NT2/D1 (cell line): ENCODE data around the gene FMN1.

Experiments
- DNase-seq: peaks from one replicate; pipeline ENCODE4 v3.0.0-alpha.2; 2011; ENCODE audit warnings: low read depth, low spot score
- H3K27me3 ChIP-seq: 2 replicates; pipeline ENCODE4 v1.6.0; 2011; ENCODE audit warnings: mild to moderate bottlenecking; ENCODE audit not compliant: insufficient read length, insufficient read depth
- H3K36me3 ChIP-seq: 2 replicates; pipeline ENCODE4 v1.6.1; 2011; ENCODE audit warnings: mild to moderate bottlenecking, low read length, mixed read lengths; ENCODE audit not compliant: insufficient read depth, insufficient read length
- H3K4me1 ChIP-seq: 2 replicates; pipeline ENCODE4 v1.5.1; 2011; ENCODE audit not compliant: insufficient read depth, insufficient read length
- H3K4me3 ChIP-seq: 2 replicates; pipeline ENCODE4 v1.5.1; 2011; ENCODE audit warnings: low read depth; ENCODE audit not compliant: insufficient read length
- H3K9ac ChIP-seq: 2 replicates; pipeline ENCODE4 v1.6.0; 2011; ENCODE audit warnings: low read depth; ENCODE audit not compliant: insufficient read length
- H3K9me3 ChIP-seq: 2 replicates; pipeline ENCODE4 v1.5.1; 2011; ENCODE audit warnings: mild to moderate bottlenecking, low read length; ENCODE audit not compliant: insufficient read depth
- SUZ12 ChIP-seq: IDR thresholded peaks from 2 replicates; pipeline ENCODE4 v1.6.1; 2011; ENCODE audit not compliant: insufficient read length, insufficient read depth; ENCODE audit errors: extremely low read depth
- YY1 ChIP-seq: IDR thresholded peaks from 2 replicates; pipeline ENCODE4 v1.6.1; 2011; ENCODE audit not compliant: insufficient read length, insufficient read depth
- ZNF274 ChIP-seq: IDR thresholded peaks from 2 replicates; pipeline ENCODE4 v1.6.1; 2011; ENCODE audit warnings: mild to moderate bottlenecking, low read depth, low read length

FMN1 gene

DNA sequence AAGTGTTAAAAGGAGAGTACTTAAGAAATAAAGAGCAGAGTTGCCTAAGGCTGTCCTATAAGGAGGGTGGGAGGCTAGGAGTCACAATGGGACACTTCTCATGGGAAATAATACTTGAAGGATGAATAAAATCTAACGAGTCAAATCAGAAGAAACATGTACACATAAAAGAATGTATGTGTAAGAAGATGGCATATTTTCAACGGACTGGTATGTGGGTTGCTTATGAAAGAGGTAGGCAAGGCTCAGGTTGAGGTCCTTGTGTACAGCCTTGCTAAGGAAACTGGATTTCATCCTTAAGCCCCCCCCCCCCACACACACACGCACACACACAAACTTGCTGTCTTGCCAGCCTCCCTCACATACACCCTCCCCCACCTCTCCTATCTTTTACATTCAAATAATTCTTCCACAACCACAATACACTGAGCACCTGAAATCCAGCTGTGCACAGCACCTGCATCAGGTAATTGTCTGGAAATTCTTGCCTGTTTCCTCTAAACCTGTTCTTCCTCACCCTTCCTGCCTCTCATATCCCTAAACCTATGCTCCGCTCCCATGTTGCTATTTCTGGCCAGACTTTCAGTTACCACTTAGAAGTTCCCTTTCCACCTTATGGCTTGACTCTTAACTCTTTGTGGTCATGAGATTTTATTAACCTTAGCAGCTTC is 79.2 kb downstream of the FMN1 start:
- no peaks in the 10 kb centered on the region for H3K36me3 ChIP-seq
- no peaks in the 10 kb centered on the region for H3K27me3 ChIP-seq
- no peaks in the 10 kb centered on the region for H3K4me1 ChIP-seq
- H3K9me3 ChIP-seq, result no peaks in the 10 kb centered on the region
- no peak overlapping the region for H3K9ac ChIP-seq
- no peak for DNase-seq
- TF ChIP-seq YY1, result no peak
- no peak for TF ChIP-seq SUZ12
- no peak for TF ChIP-seq ZNF274
- H3K4me3 ChIP-seq, result no peak overlapping the region

DNA sequence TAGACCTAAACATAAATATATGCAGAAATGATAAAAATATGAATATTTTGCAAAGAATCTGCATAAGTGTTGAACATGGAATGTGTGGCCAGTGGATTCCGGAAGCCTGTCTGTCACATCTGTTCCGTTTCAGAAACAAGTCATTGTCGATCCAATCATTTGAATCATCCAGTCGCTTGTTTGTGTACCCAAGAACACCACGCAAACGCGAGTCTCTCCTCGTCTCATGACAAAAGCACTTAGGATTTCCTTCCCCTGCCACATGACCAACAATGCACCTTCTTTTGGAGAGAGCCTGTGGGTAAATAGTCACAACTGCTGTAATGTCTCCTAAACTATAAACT is 80.2 kb downstream of the FMN1 start:
- DNase-seq, result no peak
- H3K9me3 ChIP-seq, result no peaks in the 10 kb centered on the region
- no peak for TF ChIP-seq YY1
- no peak for TF ChIP-seq SUZ12
- no peak for TF ChIP-seq ZNF274
- no peaks in the 10 kb centered on the region for H3K4me1 ChIP-seq
- no peak overlapping the region for H3K9ac ChIP-seq
- H3K4me3 ChIP-seq, result no peak overlapping the region
- no peaks in the 10 kb centered on the region for H3K27me3 ChIP-seq
- no peaks in the 10 kb centered on the region for H3K36me3 ChIP-seq

DNA sequence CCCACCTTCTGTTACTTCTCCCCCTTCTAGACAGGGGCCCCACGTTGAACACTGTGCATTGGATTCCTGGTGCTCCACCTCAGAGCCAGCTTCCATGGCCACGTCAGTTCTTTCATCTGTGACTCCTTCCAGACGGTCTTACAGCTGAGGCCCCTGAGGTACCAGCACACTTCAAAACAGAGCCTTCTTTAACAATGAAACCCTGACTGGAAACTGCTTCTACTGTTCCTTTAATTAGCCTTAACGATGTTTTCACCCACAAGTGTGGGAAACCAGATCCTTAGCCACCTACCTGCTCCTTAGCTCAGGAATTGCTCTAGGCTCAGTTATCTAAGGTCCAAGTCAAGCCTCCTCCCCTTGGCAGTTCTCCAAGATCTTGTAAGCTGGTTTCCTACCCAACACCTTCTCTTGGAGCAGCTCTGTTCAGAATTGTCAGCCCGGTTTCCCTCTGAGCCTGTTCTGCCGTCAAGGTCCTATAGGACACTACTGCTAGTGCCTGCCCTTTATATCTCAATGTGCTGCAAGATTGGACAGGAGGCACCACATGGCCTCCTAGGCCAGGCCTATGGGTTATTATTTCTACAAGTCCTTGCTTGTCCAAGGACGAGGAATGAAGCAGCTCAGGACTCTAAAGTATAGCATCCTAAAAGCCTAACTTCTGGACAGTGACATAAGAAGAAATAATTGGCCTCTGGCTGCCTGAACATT is 80.7 kb downstream of the FMN1 start:
- Histone ChIP-seq H3K9ac (no peak overlapping the region), H3K27me3 (no peaks in the 10 kb centered on the region), H3K9me3 (no peaks in the 10 kb centered on the region), H3K4me3 (no peak overlapping the region), H3K36me3 (no peaks in the 10 kb centered on the region), H3K4me1 (no peaks in the 10 kb centered on the region)
- TF ChIP-seq SUZ12 (no peak), YY1 (no peak), ZNF274 (no peak)
- no peak for DNase-seq

DNA sequence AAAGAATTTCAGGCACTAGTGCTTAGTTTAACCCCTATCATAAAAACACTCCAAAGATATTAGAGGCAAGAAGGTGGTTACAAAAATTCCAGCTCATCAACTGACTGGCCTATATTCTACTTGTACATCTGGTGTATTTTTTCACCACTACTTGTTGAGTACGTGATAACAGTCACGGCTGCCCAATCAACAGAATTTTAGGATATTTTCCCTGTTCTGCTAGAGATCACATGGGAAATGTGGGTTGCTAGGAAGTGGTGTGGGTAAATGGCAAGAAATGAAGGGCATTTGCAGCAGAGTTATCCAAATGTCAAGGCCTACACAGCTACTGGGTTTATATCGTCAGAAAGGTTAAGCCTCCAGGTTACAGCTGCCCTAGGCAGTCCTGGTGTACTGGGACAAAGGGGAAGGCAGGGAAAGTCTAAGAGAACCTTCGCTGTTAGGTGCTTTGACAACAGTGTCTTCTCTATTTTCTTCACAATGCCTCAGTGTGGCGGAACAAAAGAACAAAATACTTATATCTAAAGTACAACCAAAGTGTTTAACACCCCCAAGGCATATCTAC is 81.9 kb downstream of the FMN1 start:
- DNase-seq, result no peak
- no peaks in the 10 kb centered on the region for H3K4me1 ChIP-seq
- no peaks in the 10 kb centered on the region for H3K27me3 ChIP-seq
- no peaks in the 10 kb centered on the region for H3K9me3 ChIP-seq
- no peak overlapping the region for H3K9ac ChIP-seq
- H3K36me3 ChIP-seq, result no peaks in the 10 kb centered on the region
- TF ChIP-seq SUZ12 (no peak), ZNF274 (no peak), YY1 (no peak)
- H3K4me3 ChIP-seq, result no peak overlapping the region

DNA sequence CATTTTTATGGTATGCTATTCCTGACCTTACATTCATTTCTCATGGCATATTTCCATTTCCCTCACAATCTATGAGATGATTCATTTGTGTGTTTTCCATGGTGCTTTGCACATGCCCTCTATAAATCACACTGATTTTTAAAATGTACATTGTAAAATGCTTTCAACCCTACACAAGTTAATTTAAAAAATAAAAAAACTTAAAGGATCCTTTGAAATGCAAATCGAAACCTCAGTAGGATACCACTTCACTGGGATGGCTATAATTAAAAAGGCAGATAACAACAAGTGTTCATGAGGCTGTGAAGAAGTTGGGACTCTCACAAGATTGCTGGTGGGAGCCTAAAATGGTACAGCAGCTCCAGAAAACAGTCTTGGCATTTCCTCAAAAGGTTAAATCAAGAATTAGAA is 83.5 kb downstream of the FMN1 start:
- Histone ChIP-seq H3K4me1 (no peaks in the 10 kb centered on the region), H3K27me3 (no peaks in the 10 kb centered on the region), H3K9ac (no peak overlapping the region), H3K9me3 (no peaks in the 10 kb centered on the region), H3K36me3 (no peaks in the 10 kb centered on the region), H3K4me3 (no peak overlapping the region)
- DNase-seq, result no peak
- TF ChIP-seq ZNF274 (no peak), SUZ12 (no peak), YY1 (no peak)

DNA sequence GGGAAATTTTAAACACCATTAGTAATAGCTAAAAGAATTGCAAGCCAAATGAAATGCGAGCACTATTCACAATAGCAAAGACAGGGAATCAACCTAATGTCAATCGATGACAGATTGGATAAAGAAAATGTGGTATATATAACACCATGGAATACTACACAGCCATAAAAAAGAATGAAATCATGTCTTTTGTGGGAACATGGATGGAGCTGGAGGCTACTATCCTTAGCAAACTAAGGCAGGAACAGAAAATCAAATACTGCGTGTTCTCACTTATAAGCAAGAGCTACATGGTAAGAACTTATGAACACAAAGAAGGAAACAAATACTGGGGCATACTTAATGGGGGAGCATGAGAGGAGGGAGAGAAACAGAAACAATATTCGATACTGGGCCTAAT is 85.2 kb downstream of the FMN1 start:
- Histone ChIP-seq H3K9me3 (no peaks in the 10 kb centered on the region), H3K4me3 (no peak overlapping the region), H3K27me3 (no peaks in the 10 kb centered on the region), H3K9ac (no peak overlapping the region), H3K36me3 (no peaks in the 10 kb centered on the region), H3K4me1 (no peaks in the 10 kb centered on the region)
- DNase-seq, result no peak
- TF ChIP-seq YY1 (no peak), SUZ12 (no peak), ZNF274 (no peak)

DNA sequence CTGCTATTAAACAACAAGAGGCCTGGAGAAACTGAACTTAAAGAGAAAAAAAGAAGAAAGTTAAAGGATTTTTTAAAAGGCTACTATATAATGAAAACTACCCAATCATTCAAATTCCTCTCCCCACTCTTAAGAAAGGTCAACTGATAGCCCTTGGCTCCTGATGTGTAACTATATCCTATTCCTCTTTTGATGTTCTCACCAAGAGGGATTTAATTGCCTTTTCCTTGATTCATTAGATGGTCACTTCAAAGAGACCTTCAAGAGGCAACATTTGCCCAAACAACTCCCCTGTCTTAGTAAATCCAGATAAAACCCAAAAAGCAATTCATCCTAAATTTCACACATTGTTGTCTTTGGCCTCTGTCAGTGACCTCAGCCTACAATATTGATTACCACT is 86.0 kb downstream of the FMN1 start:
- no peaks in the 10 kb centered on the region for H3K4me1 ChIP-seq
- H3K27me3 ChIP-seq, result no peaks in the 10 kb centered on the region
- H3K9me3 ChIP-seq, result no peaks in the 10 kb centered on the region
- no peak for DNase-seq
- H3K36me3 ChIP-seq, result no peaks in the 10 kb centered on the region
- no peak overlapping the region for H3K9ac ChIP-seq
- TF ChIP-seq ZNF274, result no peak
- no peak for TF ChIP-seq YY1
- H3K4me3 ChIP-seq, result no peak overlapping the region
